Trophoblast cell (in vitro differentiated cells and primary cell): Measurements from ENCODE around the gene RBFOX2.

ENCODE experiments used
- DNase-seq, 2 donors: peaks; one replicate each; pipeline ENCODE4 v3.0.0-alpha.2; 2016
- H2AFZ ChIP-seq: 2 replicates; pipeline ENCODE4 v1.6.1; 2013; ENCODE audit warnings: low read length, moderate library complexity, mild to moderate bottlenecking; ENCODE audit not compliant: insufficient read depth, poor library complexity
- H2AK5ac ChIP-seq: 2 replicates; pipeline ENCODE4 v1.6.1; 2013; ENCODE audit warnings: mild to moderate bottlenecking, low read length
- H2BK120ac ChIP-seq: 2 replicates; pipeline ENCODE4 v1.6.1; 2013; ENCODE audit warnings: low read length, mild to moderate bottlenecking, moderate library complexity; ENCODE audit not compliant: insufficient read depth, poor library complexity
- H2BK12ac ChIP-seq: 2 replicates; pipeline ENCODE4 v1.6.1; 2013; ENCODE audit warnings: mild to moderate bottlenecking, low read length, moderate library complexity
- H2BK5ac ChIP-seq: 2 replicates; pipeline ENCODE4 v1.6.1; 2013; ENCODE audit warnings: low read length, low read depth, moderate library complexity, mild to moderate bottlenecking; ENCODE audit not compliant: poor library complexity
- H3K14ac ChIP-seq: 2 replicates; pipeline ENCODE4 v1.6.1; 2013; ENCODE audit warnings: mild to moderate bottlenecking, low read length
- H3K18ac ChIP-seq: 2 replicates; pipeline ENCODE4 v1.6.1; 2013; ENCODE audit warnings: mild to moderate bottlenecking, low read length
- H3K23ac ChIP-seq: 2 replicates; pipeline ENCODE4 v1.6.1; 2013; ENCODE audit warnings: low read length
- H3K27ac ChIP-seq: 2 replicates; pipeline ENCODE4 v1.5.1; 2013; ENCODE audit warnings: low read depth, mild to moderate bottlenecking, inconsistent platforms, low read length, moderate library complexity
- H3K27me3 ChIP-seq: 2 replicates; pipeline ENCODE4 v1.6.1; 2013; ENCODE audit warnings: inconsistent platforms, mild to moderate bottlenecking, low read length, moderate library complexity; ENCODE audit not compliant: insufficient read depth
- H3K36me3 ChIP-seq, 2 experiments: 1 replicate in 1 of 2; 2 replicates in 1 of 2; pipeline ENCODE4 v1.6.1; 2013; ENCODE audit warnings: low read length in 2 of 2, mild to moderate bottlenecking in 2 of 2, moderate library complexity in 1 of 2; ENCODE audit not compliant: insufficient read depth in 2 of 2, control insufficient read depth in 1 of 2
- H3K4ac ChIP-seq: 2 replicates; pipeline ENCODE4 v1.6.1; 2013; ENCODE audit warnings: low read depth, mild to moderate bottlenecking, low read length, moderate library complexity
- H3K4me1 ChIP-seq, 2 experiments: 1 replicate in 1 of 2; 2 replicates in 1 of 2; pipeline ENCODE4 v1.6.1; 2013; ENCODE audit warnings: low read length in 2 of 2, mild to moderate bottlenecking in 2 of 2, moderate library complexity in 1 of 2; ENCODE audit not compliant: insufficient read depth in 2 of 2, control insufficient read depth in 1 of 2
- H3K4me2 ChIP-seq: 2 replicates; pipeline ENCODE4 v1.6.1; 2013; ENCODE audit warnings: inconsistent platforms, mild to moderate bottlenecking, low read length, moderate library complexity
- H3K4me3 ChIP-seq: 2 replicates; pipeline ENCODE4 v1.5.1; 2013; ENCODE audit warnings: mild to moderate bottlenecking, low read depth, low read length, inconsistent platforms
- H3K79me1 ChIP-seq: one replicate; pipeline ENCODE4 v1.6.1; 2013; ENCODE audit warnings: low read length
- H3K79me2 ChIP-seq: 2 replicates; pipeline ENCODE4 v1.6.1; 2013; ENCODE audit warnings: low read length, mild to moderate bottlenecking; ENCODE audit not compliant: control insufficient read depth, insufficient read depth, poor library complexity
- H3K9ac ChIP-seq: 2 replicates; pipeline ENCODE4 v1.6.1; 2013; ENCODE audit warnings: mild to moderate bottlenecking, low read length
- H3K9me3 ChIP-seq: 2 replicates; pipeline ENCODE4 v1.6.1; 2013; ENCODE audit warnings: low read depth, mild to moderate bottlenecking, control low read depth, inconsistent platforms, low read length; ENCODE audit not compliant: insufficient read depth
- H4K12ac ChIP-seq: 2 replicates; pipeline ENCODE4 v1.6.1; 2013; ENCODE audit warnings: low read depth, mild to moderate bottlenecking, low read length, moderate library complexity
- H4K8ac ChIP-seq: 2 replicates; pipeline ENCODE4 v1.6.1; 2013; ENCODE audit warnings: low read depth, mild to moderate bottlenecking, low read length, moderate library complexity
- H4K91ac ChIP-seq: one replicate; pipeline ENCODE4 v1.6.1; 2013; ENCODE audit warnings: low read depth, mild to moderate bottlenecking, low read length, moderate library complexity
- WGBS: extraction: QIAGEN DNeasy Blood & Tissue Kit; methylation state at CpG from one replicate; pipeline ENCODE4 v1.1.7; 2013; ENCODE audit warnings: missing lambda C conversion rate; ENCODE audit not compliant: insufficient read length, insufficient coverage; ENCODE audit errors: extremely low coverage; 5-methylcytosine and 5-hydroxymethylcytosine counted together

Gene RBFOX2

GRCh38 chr22:35727436-35727835 is 301.2 kb downstream of the RBFOX2 start:
- H3K27ac ChIP-seq, result no peak overlapping the region
- H2AK5ac ChIP-seq, result no peak overlapping the region
- no peak overlapping the region for H3K14ac ChIP-seq
- WGBS, result 100% methylated on average over 4 of the region's 11 CpGs
- no peaks in the 10 kb centered on the region for H3K79me2 ChIP-seq
- no peak overlapping the region for H2AFZ ChIP-seq
- no peak overlapping the region for H2BK120ac ChIP-seq
- DNase-seq, result peak; percentile 65 to 81
- no peak overlapping the region for H3K4me3 ChIP-seq
- no peaks in the 10 kb centered on the region for H3K27me3 ChIP-seq
- H3K23ac ChIP-seq, result no peak overlapping the region
- no peak overlapping the region for H3K9ac ChIP-seq
- no peak overlapping the region for H2BK12ac ChIP-seq
- H4K91ac ChIP-seq, result no peak overlapping the region
- H3K36me3 ChIP-seq, result no peaks in the 10 kb centered on the region
- peaks cover 0 to 4% of the 10 kb centered on the region in 2 experiments for H3K4me1 ChIP-seq
- H3K4ac ChIP-seq, result no peak overlapping the region
- H3K18ac ChIP-seq, result no peak overlapping the region
- no peak overlapping the region for H4K8ac ChIP-seq
- H2BK5ac ChIP-seq, result no peak overlapping the region
- H4K12ac ChIP-seq, result no peak overlapping the region
- no peaks in the 10 kb centered on the region for H3K9me3 ChIP-seq
- H3K79me1 ChIP-seq, result no peaks in the 10 kb centered on the region
- H3K4me2 ChIP-seq, result no peak overlapping the region

GRCh38 chr22:35726933-35727332 is 301.7 kb downstream of the RBFOX2 start:
- Histone ChIP-seq H3K18ac (no peak overlapping the region), H3K27me3 (no peaks in the 10 kb centered on the region)

GRCh38 chr22:35726398-35726797 is 302.2 kb downstream of the RBFOX2 start:
- H3K4me2 ChIP-seq, result no peak overlapping the region
- no CpG with 5 or more reads among the region's 6 CpGs for WGBS
- H4K91ac ChIP-seq, result no peak overlapping the region
- H3K4ac ChIP-seq, result no peak overlapping the region
- no peak overlapping the region for H2AK5ac ChIP-seq
- H4K8ac ChIP-seq, result no peak overlapping the region
- H3K27ac ChIP-seq, result no peak overlapping the region
- H3K23ac ChIP-seq, result no peak overlapping the region
- no peak overlapping the region for H4K12ac ChIP-seq
- H2BK120ac ChIP-seq, result no peak overlapping the region
- H3K18ac ChIP-seq, result no peak overlapping the region
- H2BK5ac ChIP-seq, result no peak overlapping the region
- H3K9ac ChIP-seq, result no peak overlapping the region
- no peaks in the 10 kb centered on the region for H3K27me3 ChIP-seq
- H3K9me3 ChIP-seq, result no peaks in the 10 kb centered on the region
- H2BK12ac ChIP-seq, result no peak overlapping the region
- peaks cover 0 to 4% of the 10 kb centered on the region in 2 experiments for H3K4me1 ChIP-seq
- no peak overlapping the region for H2AFZ ChIP-seq
- H3K4me3 ChIP-seq, result no peak overlapping the region
- H3K36me3 ChIP-seq, result no peaks in the 10 kb centered on the region
- no peaks in the 10 kb centered on the region for H3K79me1 ChIP-seq
- no peak for DNase-seq
- H3K14ac ChIP-seq, result no peak overlapping the region
- H3K79me2 ChIP-seq, result no peaks in the 10 kb centered on the region

More at GRCh38 chr22:35726933-35727332, 301.7 kb downstream of the RBFOX2 start:
- H3K23ac ChIP-seq, result no peak overlapping the region
- no peak overlapping the region for H2BK120ac ChIP-seq
- H3K27ac ChIP-seq, result no peak overlapping the region
- H2AFZ ChIP-seq, result no peak overlapping the region
- H3K79me2 ChIP-seq, result no peaks in the 10 kb centered on the region
- no CpG with 5 or more reads among the region's 15 CpGs for WGBS
- no peak overlapping the region for H2BK12ac ChIP-seq
- H2AK5ac ChIP-seq, result no peak overlapping the region
- H3K4me2 ChIP-seq, result no peak overlapping the region
- no peak overlapping the region for H4K12ac ChIP-seq
- no peak overlapping the region for H2BK5ac ChIP-seq
- peak; percentile 23 to 46 for DNase-seq
- no peaks in the 10 kb centered on the region for H3K9me3 ChIP-seq
- no peak overlapping the region for H4K8ac ChIP-seq
- no peak overlapping the region for H3K4me3 ChIP-seq
- H3K14ac ChIP-seq, result no peak overlapping the region
- no peak overlapping the region for H3K4ac ChIP-seq
- H4K91ac ChIP-seq, result no peak overlapping the region
- H3K79me1 ChIP-seq, result no peaks in the 10 kb centered on the region
- H3K36me3 ChIP-seq, result no peaks in the 10 kb centered on the region
- H3K9ac ChIP-seq, result no peak overlapping the region
- H3K4me1 ChIP-seq, result peaks cover 0 to 4% of the 10 kb centered on the region in 2 experiments

- WGBS, result no CpG with 5 or more reads among the region's 11 CpGs
- Histone ChIP-seq H3K23ac (no peak overlapping the region), H3K9ac (no peak overlapping the region)
Measured at GRCh38 chr22:35725521-35725920, 303.1 kb downstream of the RBFOX2 start.

More at GRCh38 chr22:35725521-35725920, 303.1 kb downstream of the RBFOX2 start:
- Histone ChIP-seq H3K18ac (no peak overlapping the region), H3K4me2 (no peak overlapping the region), H2AFZ (no peak overlapping the region), H2AK5ac (no peak overlapping the region), H3K4me1 (peaks cover 0 to 4% of the 10 kb centered on the region in 2 experiments), H4K91ac (no peak overlapping the region), H2BK12ac (no peak overlapping the region), H3K79me1 (no peaks in the 10 kb centered on the region), H3K9me3 (no peaks in the 10 kb centered on the region), H3K79me2 (no peaks in the 10 kb centered on the region), H4K12ac (no peak overlapping the region), H3K36me3 (no peaks in the 10 kb centered on the region), H2BK120ac (no peak overlapping the region), H3K27me3 (no peaks in the 10 kb centered on the region), H4K8ac (no peak overlapping the region), H2BK5ac (no peak overlapping the region), H3K4ac (no peak overlapping the region), H3K4me3 (no peak overlapping the region), H3K27ac (no peak overlapping the region), H3K14ac (no peak overlapping the region)
- DNase-seq, result peak; percentile 74 to 87
